RWPE1 (cell line): ENCODE data around the gene CCDC102A.

Source experiments
- CTCF ChIA-PET: fragments of 350-600 bp; sonication (Branson Sonifier 250); formaldehyde crosslinking; extraction: SDS; loops from one replicate; lab custom pipeline; 2021; lab: Yijun Ruan, JAX
- POLR2A ChIA-PET: fragments of 400-600 bp; formaldehyde crosslinking; extraction: SDS; loops from one replicate; lab custom pipeline; 2020; ENCODE audit warnings: antibody characterized with exemption; ENCODE audit not compliant: low non-redundant PET; lab: Yijun Ruan, JAX
- DNase-seq: peaks from one replicate; pipeline ENCODE4 v3.0.0; 2012; ENCODE audit warnings: low spot score
- H3K27ac ChIP-seq: fragments of 450-650 bp; 2 replicates; pipeline ENCODE4 v1.5.1; 2017
- TF ChIP-seq, protein P1 (sequence below): fragments of 450-650 bp; conservative IDR thresholded peaks from 2 replicates; pipeline ENCODE4 v1.5.1; 2017; ENCODE audit warnings: low read depth, mild to moderate bottlenecking

Gene CCDC102A

GRCh38 chr16:57531253-57531575, 5.2 kb downstream of the CCDC102A start:
- ChIA-PET CTCF (interaction anchor here (2.1 kb wide), 1 partner anchor 12 kb away, joined by 11 read pairs; no protein-coding TSS in a partner anchor), POLR2A (no interaction called here)
- TF ChIP-seq, protein P1, sequence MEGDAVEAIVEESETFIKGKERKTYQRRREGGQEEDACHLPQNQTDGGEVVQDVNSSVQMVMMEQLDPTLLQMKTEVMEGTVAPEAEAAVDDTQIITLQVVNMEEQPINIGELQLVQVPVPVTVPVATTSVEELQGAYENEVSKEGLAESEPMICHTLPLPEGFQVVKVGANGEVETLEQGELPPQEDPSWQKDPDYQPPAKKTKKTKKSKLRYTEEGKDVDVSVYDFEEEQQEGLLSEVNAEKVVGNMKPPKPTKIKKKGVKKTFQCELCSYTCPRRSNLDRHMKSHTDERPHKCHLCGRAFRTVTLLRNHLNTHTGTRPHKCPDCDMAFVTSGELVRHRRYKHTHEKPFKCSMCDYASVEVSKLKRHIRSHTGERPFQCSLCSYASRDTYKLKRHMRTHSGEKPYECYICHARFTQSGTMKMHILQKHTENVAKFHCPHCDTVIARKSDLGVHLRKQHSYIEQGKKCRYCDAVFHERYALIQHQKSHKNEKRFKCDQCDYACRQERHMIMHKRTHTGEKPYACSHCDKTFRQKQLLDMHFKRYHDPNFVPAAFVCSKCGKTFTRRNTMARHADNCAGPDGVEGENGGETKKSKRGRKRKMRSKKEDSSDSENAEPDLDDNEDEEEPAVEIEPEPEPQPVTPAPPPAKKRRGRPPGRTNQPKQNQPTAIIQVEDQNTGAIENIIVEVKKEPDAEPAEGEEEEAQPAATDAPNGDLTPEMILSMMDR = no peak
- H3K27ac ChIP-seq = no peak overlapping the region
- no peak for DNase-seq

DNA sequence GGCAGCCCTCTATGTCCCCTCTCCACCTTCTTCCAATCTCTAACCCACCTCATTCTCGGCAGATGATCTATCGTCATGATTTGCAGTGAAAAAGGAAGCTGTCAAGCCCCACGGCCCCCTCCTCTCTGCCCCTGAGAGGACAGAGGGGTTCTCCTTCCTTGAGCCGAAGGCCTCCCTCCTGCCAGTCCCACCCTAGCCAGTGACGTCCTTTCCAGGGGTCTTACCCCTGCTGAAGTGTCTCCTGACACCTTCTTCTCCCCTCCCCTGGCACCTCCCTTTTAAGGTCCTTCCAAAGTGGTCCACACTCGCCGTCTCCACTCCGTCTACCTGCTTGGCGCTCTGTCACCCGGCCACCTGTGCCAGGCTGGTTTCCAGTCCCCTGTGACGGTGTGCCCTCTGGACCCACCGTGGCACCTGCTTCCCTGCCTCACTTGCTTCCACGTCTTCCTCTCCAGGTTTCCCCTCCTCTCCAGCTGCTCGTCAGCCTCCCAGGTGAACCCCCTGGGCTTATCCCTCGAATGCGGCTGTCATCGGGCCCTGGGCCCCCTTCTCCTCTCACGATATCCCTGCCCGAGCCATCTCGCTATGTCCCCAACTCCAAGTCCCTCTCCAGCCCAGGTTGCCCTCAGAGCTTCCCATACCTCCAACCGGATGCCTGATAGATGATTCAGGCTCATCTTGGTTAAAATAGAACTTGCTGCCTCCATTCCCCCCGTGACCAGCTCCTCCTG, 5.7 kb downstream of the CCDC102A start:
- TF ChIP-seq, protein P1 = no peak
- ChIA-PET POLR2A (no interaction called here), CTCF (interaction anchor here (2.1 kb wide), 1 partner anchor 11 kb away, joined by 11 read pairs; no protein-coding TSS in a partner anchor)
- peak overlapping the region; percentile 44 for H3K27ac ChIP-seq
- DNase-seq = no peak

GRCh38 chr16:57530104-57530521, 6.3 kb downstream of the CCDC102A start:
- DNase-seq = peak; percentile 39
- ChIA-PET POLR2A (no interaction called here), CTCF (interaction anchor here (2.1 kb wide), 1 partner anchor 11 kb away, joined by 11 read pairs; no protein-coding TSS in a partner anchor)
- TF ChIP-seq, protein P1 = no peak
- H3K27ac ChIP-seq = peak overlapping the region; percentile 44

DNA sequence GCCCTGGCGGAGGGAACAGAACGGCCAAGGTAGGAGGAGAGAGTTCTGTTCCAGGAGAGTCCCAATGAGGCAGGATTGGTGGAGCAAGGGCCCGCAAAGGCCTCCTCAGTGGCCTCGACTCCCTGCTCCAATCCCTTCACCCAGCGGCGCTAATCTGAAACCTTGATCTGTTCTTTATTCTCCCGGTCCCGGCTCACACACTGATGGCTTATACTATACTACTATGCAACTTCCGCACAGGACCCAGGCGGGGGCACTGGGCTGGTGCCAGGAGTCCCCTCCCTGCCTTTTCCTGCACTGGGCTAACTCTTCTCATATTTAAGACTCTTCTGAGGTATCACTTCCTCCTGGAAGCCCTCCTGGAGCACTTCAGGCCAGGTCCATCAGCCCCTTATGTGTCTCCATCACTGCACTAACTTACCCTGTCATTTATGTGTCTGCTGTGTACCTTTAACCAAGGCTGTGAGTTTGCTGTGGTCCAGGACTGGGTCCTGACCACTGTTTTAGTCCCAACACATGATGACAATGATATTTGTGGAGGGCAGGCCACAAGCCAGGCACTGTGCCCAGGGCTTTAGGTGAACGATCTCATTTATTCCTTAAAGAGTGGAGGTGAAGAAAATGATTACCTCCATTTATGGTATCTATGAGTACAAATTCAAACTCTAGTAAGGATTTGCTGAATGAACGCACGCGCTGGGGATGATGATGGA, 6.8 kb downstream of the CCDC102A start:
- ChIA-PET POLR2A (no interaction called here), CTCF (interaction anchor here (0.6 kb wide), 1 partner anchor 10 kb away, joined by 4 read pairs; no protein-coding TSS in a partner anchor)
- TF ChIP-seq, protein P1 = no peak
- peak overlapping the region; percentile 44 for H3K27ac ChIP-seq
- DNase-seq = no peak

DNA sequence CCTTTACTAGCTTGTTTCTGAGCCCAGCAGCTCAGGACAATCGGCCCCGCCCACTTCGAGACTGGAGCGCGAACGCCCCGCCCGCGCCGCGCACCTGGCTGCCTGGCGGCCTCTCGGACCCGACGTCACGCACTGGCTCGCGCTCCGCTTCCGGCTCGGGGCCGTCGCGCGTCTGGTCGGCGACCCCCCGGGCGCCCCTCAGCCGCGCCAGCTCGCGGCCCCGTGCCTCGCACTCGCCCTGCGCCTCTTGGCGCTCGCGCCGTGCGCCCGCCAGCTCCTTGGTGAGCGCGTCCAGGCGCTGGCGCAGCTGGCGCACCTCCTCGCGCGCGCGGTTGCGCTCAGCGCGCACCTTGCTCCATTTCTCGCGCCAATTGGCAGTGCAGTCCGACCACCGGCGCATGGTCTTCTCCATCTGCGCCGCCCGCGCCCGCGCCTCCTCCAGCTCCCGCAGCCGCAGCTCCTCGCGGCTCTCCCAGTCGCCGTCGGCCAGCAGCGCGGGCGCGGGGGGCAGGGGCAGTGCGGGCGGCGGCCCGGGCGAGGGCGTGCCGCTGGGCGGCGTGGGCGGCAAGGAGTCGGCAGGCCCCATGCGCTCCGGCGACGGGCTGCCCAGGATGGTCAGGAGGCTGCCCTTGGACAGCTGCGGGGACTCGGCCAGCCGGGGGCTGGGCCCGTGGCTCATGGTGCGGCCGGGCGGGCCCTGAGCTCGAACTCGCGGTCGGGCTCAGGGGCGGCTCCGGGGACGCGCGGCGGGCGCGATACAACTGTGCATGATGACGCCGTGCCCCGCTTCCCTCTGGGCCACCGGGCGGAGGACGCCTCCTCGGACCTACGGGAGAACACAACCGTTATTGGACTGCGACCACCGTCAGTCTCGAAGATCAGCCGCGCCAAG, 7.6 kb downstream of the CCDC102A start:
- no peak for DNase-seq

More for the DNA sequence above, 7.6 kb downstream of the CCDC102A start:
- ChIA-PET POLR2A (no interaction called here), CTCF (interaction anchor here (0.6 to 1.3 kb wide), 4 partner anchors 9 to 47 kb away, joined by 3 to 8 read pairs (median 5); no protein-coding TSS in a partner anchor)
- H3K27ac ChIP-seq = peak overlapping the region; percentile 36
- TF ChIP-seq, protein P1 = no peak
